Activated naive CD8-positive, alpha-beta T cell treated with anti-CD3 and anti-CD28 coated beads, Interleukin-2, amount 50 U/mL, for 24 hours (primary cell): ENCODE measurements around the gene TPCN2.

Source experiments
- ATAC-seq: fragments of 150-1000 bp; cut with Tn5 transposase; one replicate; pipeline ENCODE4 v1.10.0; 2021
- DNase-seq: peaks from one replicate; pipeline ENCODE4 v3.0.0; 2021
- H3K27ac Mint-ChIP-seq: one replicate; pipeline ENCODE4 v1.8.0; 2021; ENCODE audit warnings: mild to moderate bottlenecking, mixed read lengths
- H3K27me3 Mint-ChIP-seq: one replicate; pipeline ENCODE4 v1.8.0; 2021; ENCODE audit warnings: mixed read lengths
- H3K36me3 Mint-ChIP-seq: one replicate; pipeline ENCODE4 v1.8.0; 2021; ENCODE audit warnings: low read depth, mixed read lengths
- H3K4me1 Mint-ChIP-seq: one replicate; pipeline ENCODE4 v1.8.0; 2021; ENCODE audit warnings: mixed read lengths
- H3K4me3 Mint-ChIP-seq: one replicate; pipeline ENCODE4 v1.8.0; 2021; ENCODE audit warnings: mild to moderate bottlenecking, moderate library complexity, mixed read lengths
- H3K9me3 Mint-ChIP-seq: one replicate; pipeline ENCODE4 v1.8.0; 2021; ENCODE audit warnings: mixed read lengths

The TPCN2 gene

GRCh38 chr11:69104856-69105395 is 56.2 kb downstream of the TPCN2 start:
- no peak for ATAC-seq
- no peak for DNase-seq
- H3K9me3 Mint-ChIP-seq = no peaks in the 10 kb centered on the region
- H3K36me3 Mint-ChIP-seq = no peaks in the 10 kb centered on the region
- H3K4me3 Mint-ChIP-seq = no peak overlapping the region
- no peak overlapping the region for H3K27ac Mint-ChIP-seq
- no peaks in the 10 kb centered on the region for H3K4me1 Mint-ChIP-seq
- H3K27me3 Mint-ChIP-seq = peaks cover 6% of the 10 kb centered on the region

- DNase-seq (no peak), ATAC-seq (no peak)
- no peaks in the 10 kb centered on the region for H3K4me1 Mint-ChIP-seq
- peaks cover 3% of the 10 kb centered on the region for H3K9me3 Mint-ChIP-seq
- H3K27ac Mint-ChIP-seq = no peak overlapping the region
- no peak overlapping the region for H3K4me3 Mint-ChIP-seq
- H3K36me3 Mint-ChIP-seq = no peaks in the 10 kb centered on the region
- peaks cover 6% of the 10 kb centered on the region for H3K27me3 Mint-ChIP-seq
Observed at GRCh38 chr11:69105461-69106030, 56.8 kb downstream of the TPCN2 start.

- Mint-ChIP-seq H3K27ac (no peak overlapping the region), H3K36me3 (no peaks in the 10 kb centered on the region), H3K9me3 (peaks cover 8% of the 10 kb centered on the region), H3K4me1 (no peaks in the 10 kb centered on the region), H3K4me3 (no peak overlapping the region), H3K27me3 (peaks cover 6% of the 10 kb centered on the region)
- ATAC-seq = no peak
- DNase-seq = no peak
Observed at GRCh38 chr11:69106031-69106811, 57.5 kb downstream of the TPCN2 start.

GRCh38 chr11:69107413-69107812 is 58.7 kb downstream of the TPCN2 start:
- peaks cover 6% of the 10 kb centered on the region for H3K27me3 Mint-ChIP-seq
- peaks cover 8% of the 10 kb centered on the region for H3K9me3 Mint-ChIP-seq
- no peaks in the 10 kb centered on the region for H3K4me1 Mint-ChIP-seq
- H3K36me3 Mint-ChIP-seq = no peaks in the 10 kb centered on the region
- DNase-seq = no peak
- no peak overlapping the region for H3K4me3 Mint-ChIP-seq
- ATAC-seq = no peak
- no peak overlapping the region for H3K27ac Mint-ChIP-seq

GRCh38 chr11:69108030-69108429 is 59.3 kb downstream of the TPCN2 start:
- peaks cover 6% of the 10 kb centered on the region for H3K27me3 Mint-ChIP-seq
- ATAC-seq (no peak), DNase-seq (no peak)
- H3K9me3 Mint-ChIP-seq = peaks cover 8% of the 10 kb centered on the region
- H3K4me3 Mint-ChIP-seq = no peak overlapping the region
- H3K36me3 Mint-ChIP-seq = no peaks in the 10 kb centered on the region
- H3K4me1 Mint-ChIP-seq = no peaks in the 10 kb centered on the region
- H3K27ac Mint-ChIP-seq = no peak overlapping the region

GRCh38 chr11:69108559-69108958 is 59.8 kb downstream of the TPCN2 start:
- H3K4me3 Mint-ChIP-seq = no peak overlapping the region
- H3K27me3 Mint-ChIP-seq = peaks cover 6% of the 10 kb centered on the region
- no peaks in the 10 kb centered on the region for H3K36me3 Mint-ChIP-seq
- no peak overlapping the region for H3K27ac Mint-ChIP-seq
- peaks cover 8% of the 10 kb centered on the region for H3K9me3 Mint-ChIP-seq
- no peak for DNase-seq
- H3K4me1 Mint-ChIP-seq = no peaks in the 10 kb centered on the region
- no peak for ATAC-seq

GRCh38 chr11:69109101-69109500 is 60.4 kb downstream of the TPCN2 start:
- Mint-ChIP-seq H3K9me3 (peaks cover 8% of the 10 kb centered on the region), H3K27ac (no peak overlapping the region), H3K4me3 (no peak overlapping the region), H3K4me1 (no peaks in the 10 kb centered on the region), H3K36me3 (no peaks in the 10 kb centered on the region), H3K27me3 (peaks cover 2% of the 10 kb centered on the region)
- ATAC-seq (no peak), DNase-seq (no peak)

GRCh38 chr11:69110451-69110850 is 61.7 kb downstream of the TPCN2 start:
- peaks cover 2% of the 10 kb centered on the region for H3K27me3 Mint-ChIP-seq
- H3K27ac Mint-ChIP-seq = no peak overlapping the region
- ATAC-seq (no peak), DNase-seq (no peak)
- H3K4me3 Mint-ChIP-seq = no peak overlapping the region
- peaks cover 8% of the 10 kb centered on the region for H3K9me3 Mint-ChIP-seq
- H3K4me1 Mint-ChIP-seq = no peaks in the 10 kb centered on the region
- no peaks in the 10 kb centered on the region for H3K36me3 Mint-ChIP-seq

GRCh38 chr11:69111624-69112542 is 63.2 kb downstream of the TPCN2 start:
- Mint-ChIP-seq H3K36me3 (no peaks in the 10 kb centered on the region), H3K27ac (no peak overlapping the region), H3K4me1 (no peaks in the 10 kb centered on the region), H3K27me3 (peaks cover 2% of the 10 kb centered on the region), H3K4me3 (no peak overlapping the region), H3K9me3 (peaks cover 8% of the 10 kb centered on the region)
- DNase-seq = no peak
- no peak for ATAC-seq

- H3K27ac Mint-ChIP-seq = no peak overlapping the region
- H3K9me3 Mint-ChIP-seq = peaks cover 8% of the 10 kb centered on the region
- no peak for ATAC-seq
- no peaks in the 10 kb centered on the region for H3K27me3 Mint-ChIP-seq
- H3K36me3 Mint-ChIP-seq = no peaks in the 10 kb centered on the region
- DNase-seq = no peak
- no peak overlapping the region for H3K4me3 Mint-ChIP-seq
- no peaks in the 10 kb centered on the region for H3K4me1 Mint-ChIP-seq
Observed at GRCh38 chr11:69113226-69113625, 64.5 kb downstream of the TPCN2 start.

- H3K9me3 Mint-ChIP-seq = peaks cover 8% of the 10 kb centered on the region
- ATAC-seq (no peak), DNase-seq (no peak)
- no peaks in the 10 kb centered on the region for H3K27me3 Mint-ChIP-seq
- no peak overlapping the region for H3K27ac Mint-ChIP-seq
- H3K4me3 Mint-ChIP-seq = no peak overlapping the region
- H3K36me3 Mint-ChIP-seq = no peaks in the 10 kb centered on the region
- H3K4me1 Mint-ChIP-seq = no peaks in the 10 kb centered on the region
Observed at GRCh38 chr11:69113646-69114340, 65.1 kb downstream of the TPCN2 start.

GRCh38 chr11:69114362-69114761 is 65.6 kb downstream of the TPCN2 start:
- no peak for ATAC-seq
- H3K27me3 Mint-ChIP-seq = no peaks in the 10 kb centered on the region
- no peak for DNase-seq

GRCh38 chr11:69114811-69115523 is 66.2 kb downstream of the TPCN2 start:
- DNase-seq (no peak), ATAC-seq (no peak)
- Mint-ChIP-seq H3K9me3 (peaks cover 8% of the 10 kb centered on the region), H3K4me3 (no peak overlapping the region), H3K27me3 (no peaks in the 10 kb centered on the region), H3K4me1 (no peaks in the 10 kb centered on the region), H3K27ac (no peak overlapping the region), H3K36me3 (no peaks in the 10 kb centered on the region)

More at GRCh38 chr11:69114362-69114761, 65.6 kb downstream of the TPCN2 start:
- Mint-ChIP-seq H3K36me3 (no peaks in the 10 kb centered on the region), H3K27ac (no peak overlapping the region), H3K4me3 (no peak overlapping the region), H3K9me3 (peaks cover 8% of the 10 kb centered on the region), H3K4me1 (no peaks in the 10 kb centered on the region)
